Tibial nerve (tissue), 4 donors: Measurements from ENCODE around the gene SLC26A2. TPM values are rescaled to one million over a fixed set of nuclear protein-coding genes. Genes with fewer than 3 reads are reported as not detected.

Experiments used
- DNase-seq, 2 donors: peaks; one replicate each; pipeline ENCODE4 v3.0.0-alpha.2; 2019; ENCODE audit warnings: low spot score in 2 of 2
- H3K27ac ChIP-seq, 4 donors: fragments of 200-600 bp; sonication (generic) in 3 of 4; one replicate each; pipeline ENCODE4 v1.5.1; 2017 to 2019; ENCODE audit warnings: mild to moderate bottlenecking in 1 of 4
- H3K27me3 ChIP-seq, 2 donors: fragments of 200-600 bp; sonication (generic) in 1 of 2; one replicate each; pipeline versions ENCODE4 v1.5.1 to v1.6.0; 2017 to 2019
- H3K36me3 ChIP-seq, 3 donors: fragments of 200-600 bp; sonication (generic); one replicate each; pipeline ENCODE4 v1.5.1; 2018 to 2019
- H3K4me1 ChIP-seq, 4 donors: fragments of 200-600 bp; sonication (generic) in 3 of 4; one replicate each; pipeline ENCODE4 v1.5.1; 2017 to 2019
- H3K4me3 ChIP-seq, 4 donors: fragments of 200-600 bp; sonication (generic) in 3 of 4; one replicate each; pipeline ENCODE4 v1.5.1; 2017 to 2019; ENCODE audit warnings: mild to moderate bottlenecking in 1 of 4, moderate library complexity in 1 of 4
- H3K9me3 ChIP-seq, 4 donors: fragments of 200-600 bp; sonication (generic) in 3 of 4; one replicate each; pipeline ENCODE4 v1.5.1; 2017 to 2019
- CTCF ChIP-seq, 5 experiments: fragments of 200-600 bp in 3 of 5; fragments of 450-650 bp in 2 of 5; sonication (generic) in 3 of 5; IDR thresholded peaks; one replicate each; pipeline ENCODE4 v1.5.1; 2016 to 2019; ENCODE audit warnings: antibody characterized with exemption in 5 of 5, mild to moderate bottlenecking in 3 of 5, moderate library complexity in 2 of 5
- EP300 ChIP-seq, 2 donors: sonication (generic); formaldehyde crosslinking; IDR thresholded peaks; one replicate each; pipeline ENCODE4 v1.6.1; 2017; ENCODE audit warnings: antibody characterized with exemption in 2 of 2, mild to moderate bottlenecking in 1 of 2
- POLR2A ChIP-seq, 2 donors: fragments of 450-650 bp; IDR thresholded peaks; one replicate each; pipeline ENCODE4 v1.6.1; 2017; ENCODE audit warnings: antibody characterized with exemption in 2 of 2, mild to moderate bottlenecking in 2 of 2, moderate library complexity in 2 of 2
- WGBS, 2 donors: methylation state at CpG; one replicate each; pipeline ENCODE4 v1.1.5; 2018; 5-methylcytosine and 5-hydroxymethylcytosine counted together
- total RNA-seq, 4 donors: library from RNA; depleted of rRNA; stranded (reverse); fragments of >200 nt; gene quantifications; one replicate each; pipeline ENCODE4 v1.1.0, GENCODE V29; 2016

The SLC26A2 gene
- total RNA-seq, 4 donors from 2014 or later = 10.2 to 17.9 (median 12.4) TPM

GRCh38 chr5:149915392-149916260 lies 44.9 kb upstream of the SLC26A2 start:
- 81 to 82% methylated on average over 7 of the region's 7 CpGs for whole genome bisulfite sequencing, 2 donors
- no peak overlapping the region for H3K4me3 ChIP-seq
- H3K36me3 ChIP-seq = no peaks in the 10 kb centered on the region
- H3K27ac ChIP-seq = no peak overlapping the region
- no peaks in the 10 kb centered on the region for H3K9me3 ChIP-seq
- H3K4me1 ChIP-seq = no peaks in the 10 kb centered on the region
- TF ChIP-seq POLR2A (IDR thresholded peaks at IDR 0.05) = no peak
- no peak for TF ChIP-seq EP300 (IDR thresholded peaks at IDR 0.05)
- no peak for TF ChIP-seq CTCF (IDR thresholded peaks at IDR 0.05)
- H3K27me3 ChIP-seq = no peaks in the 10 kb centered on the region
- DNase-seq = no peak

GRCh38 chr5:149916334-149917072 lies 44.1 kb upstream of the SLC26A2 start:
- no peak for DNase-seq
- WGBS, 2 donors = 75% methylated on average over 7 of the region's 7 CpGs
- Histone ChIP-seq H3K27me3 (no peaks in the 10 kb centered on the region), H3K9me3 (no peaks in the 10 kb centered on the region), H3K27ac (no peak overlapping the region), H3K36me3 (no peaks in the 10 kb centered on the region), H3K4me3 (no peak overlapping the region), H3K4me1 (no peaks in the 10 kb centered on the region)
- TF ChIP-seq EP300 (IDR thresholded peaks at IDR 0.05) (no peak), CTCF (IDR thresholded peaks at IDR 0.05) (no peak), POLR2A (IDR thresholded peaks at IDR 0.05) (no peak)

- no peaks in the 10 kb centered on the region for H3K36me3 ChIP-seq
- no peak for DNase-seq
- TF ChIP-seq EP300 (IDR thresholded peaks at IDR 0.05) (no peak), CTCF (IDR thresholded peaks at IDR 0.05) (no peak), POLR2A (IDR thresholded peaks at IDR 0.05) (no peak)
- H3K9me3 ChIP-seq = no peaks in the 10 kb centered on the region
- no peak overlapping the region for H3K27ac ChIP-seq
- no peaks in the 10 kb centered on the region for H3K27me3 ChIP-seq
- no peak overlapping the region for H3K4me3 ChIP-seq
- H3K4me1 ChIP-seq = no peaks in the 10 kb centered on the region
- WGBS, 2 donors = 65 to 70% methylated on average over 6 of the region's 6 CpGs
Observed at GRCh38 chr5:149917073-149917676, 43.4 kb upstream of the SLC26A2 start.

GRCh38 chr5:149921597-149921996 lies 39.0 kb upstream of the SLC26A2 start:
- Histone ChIP-seq H3K36me3 (no peaks in the 10 kb centered on the region), H3K4me1 (no peaks in the 10 kb centered on the region), H3K27me3 (no peaks in the 10 kb centered on the region), H3K4me3 (no peak overlapping the region), H3K27ac (no peak overlapping the region), H3K9me3 (no peaks in the 10 kb centered on the region)
- WGBS, 2 donors = 80 to 88% methylated on average over 3 of the region's 3 CpGs
- no peak for DNase-seq
- no peak for TF ChIP-seq POLR2A (IDR thresholded peaks at IDR 0.05)
- TF ChIP-seq CTCF (IDR thresholded peaks at IDR 0.05) = no peak
- TF ChIP-seq EP300 (IDR thresholded peaks at IDR 0.05) = no peak
